GM18861 (cell line): ENCODE results near the gene CCDC102B.
A peak's percentile ranks its signal among the peaks of the same experiment; 100 is the strongest.
"Not testable (repeated sequence)": the region's sequence is repeated elsewhere in the genome, so short reads cannot be mapped to it uniquely, and the experiment has no call there.

Experiments used
- ATAC-seq: cut with Tn5 transposase; IDR thresholded peaks from one replicate; pipeline ENCODE4 v1.9.1; 2021; ENCODE audit not compliant: unreplicated experiment

The CCDC102B gene

GRCh38 chr18:68826121-68826520 is 28.2 kb downstream of the CCDC102B start:
- ATAC-seq = no peak

- ATAC-seq = no peak
Measured at GRCh38 chr18:68830256-68831045, 32.6 kb downstream of the CCDC102B start.

- no peak for ATAC-seq
Measured at GRCh38 chr18:68833756-68834155, 35.9 kb downstream of the CCDC102B start.

- no peak for ATAC-seq
Measured at GRCh38 chr18:68837665-68838451, 40.0 kb downstream of the CCDC102B start.

GRCh38 chr18:68839701-68840100 is 41.8 kb downstream of the CCDC102B start:
- no peak for ATAC-seq

GRCh38 chr18:68840554-68841263 is 42.8 kb downstream of the CCDC102B start:
- ATAC-seq = no peak

GRCh38 chr18:68841301-68841700 is 43.4 kb downstream of the CCDC102B start:
- ATAC-seq = no peak

- ATAC-seq = no peak
Measured at GRCh38 chr18:68842951-68843350, 45.1 kb downstream of the CCDC102B start.

GRCh38 chr18:68843473-68844089 is 45.7 kb downstream of the CCDC102B start:
- no peak for ATAC-seq

- ATAC-seq = peak; percentile 61
Measured at GRCh38 chr18:68847219-68847837, 49.4 kb downstream of the CCDC102B start.

- no peak for ATAC-seq
Measured at GRCh38 chr18:68848242-68848641, 50.4 kb downstream of the CCDC102B start.

- ATAC-seq = no peak
Measured at GRCh38 chr18:68854786-68855391, 57.0 kb downstream of the CCDC102B start.

- ATAC-seq = no peak
Measured at GRCh38 chr18:68855491-68855890, 57.6 kb downstream of the CCDC102B start.

GRCh38 chr18:68861365-68861764 is 63.5 kb downstream of the CCDC102B start:
- ATAC-seq = no peak

- no peak for ATAC-seq
Measured at GRCh38 chr18:68865021-68865420, 67.1 kb downstream of the CCDC102B start.

- no peak for ATAC-seq
Measured at GRCh38 chr18:68865503-68865902, 67.6 kb downstream of the CCDC102B start.

GRCh38 chr18:68873003-68873402 is 75.1 kb downstream of the CCDC102B start:
- no peak for ATAC-seq

GRCh38 chr18:68874361-68874760 is 76.5 kb downstream of the CCDC102B start:
- no peak for ATAC-seq

- not testable (repeated sequence) for ATAC-seq
Measured at GRCh38 chr18:68879947-68880346, 82.1 kb downstream of the CCDC102B start.

GRCh38 chr18:68887410-68887809 is 89.5 kb downstream of the CCDC102B start:
- ATAC-seq = no peak
